ENCODE data around the gene TOP3B.

The TOP3B gene

DNA sequence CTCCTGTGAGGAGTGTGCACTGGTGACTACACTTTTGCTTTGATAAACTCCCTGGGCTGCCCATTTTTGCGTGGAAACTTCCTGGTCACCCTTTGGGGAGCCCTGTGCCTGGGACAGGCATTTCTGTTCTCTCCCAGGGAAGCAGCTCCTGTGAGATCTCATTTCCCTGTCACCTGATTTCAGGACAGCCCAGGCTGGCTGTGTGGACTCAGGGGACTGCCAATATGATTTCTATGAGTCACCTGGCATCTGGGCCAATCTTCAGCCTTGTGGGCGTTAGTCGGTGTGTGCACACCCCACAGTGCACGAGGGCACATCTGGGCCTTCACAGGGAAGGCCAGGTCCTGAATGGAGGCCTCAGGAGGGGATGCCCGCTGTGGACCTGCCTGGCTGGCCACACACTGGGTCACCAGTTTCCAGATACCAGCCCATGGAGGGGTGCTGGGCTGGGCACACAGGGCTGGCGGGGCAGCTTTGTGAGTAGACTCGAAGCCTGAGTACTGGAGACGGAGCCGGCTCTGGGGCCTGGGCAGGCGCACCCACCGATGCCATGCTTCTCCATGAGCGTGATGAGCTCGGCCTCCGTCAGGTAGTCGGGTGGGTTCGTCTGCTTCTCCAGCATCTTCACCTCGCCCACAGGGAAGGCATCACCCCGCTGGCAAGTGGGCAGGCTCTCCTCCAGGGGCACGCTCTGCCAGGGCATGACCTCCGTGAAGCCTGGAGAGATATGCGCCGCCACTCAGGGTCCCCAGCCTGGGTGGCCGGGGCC, 20.5 kb downstream of the TOP3B start:
- no peak for DNase-seq

DNA sequence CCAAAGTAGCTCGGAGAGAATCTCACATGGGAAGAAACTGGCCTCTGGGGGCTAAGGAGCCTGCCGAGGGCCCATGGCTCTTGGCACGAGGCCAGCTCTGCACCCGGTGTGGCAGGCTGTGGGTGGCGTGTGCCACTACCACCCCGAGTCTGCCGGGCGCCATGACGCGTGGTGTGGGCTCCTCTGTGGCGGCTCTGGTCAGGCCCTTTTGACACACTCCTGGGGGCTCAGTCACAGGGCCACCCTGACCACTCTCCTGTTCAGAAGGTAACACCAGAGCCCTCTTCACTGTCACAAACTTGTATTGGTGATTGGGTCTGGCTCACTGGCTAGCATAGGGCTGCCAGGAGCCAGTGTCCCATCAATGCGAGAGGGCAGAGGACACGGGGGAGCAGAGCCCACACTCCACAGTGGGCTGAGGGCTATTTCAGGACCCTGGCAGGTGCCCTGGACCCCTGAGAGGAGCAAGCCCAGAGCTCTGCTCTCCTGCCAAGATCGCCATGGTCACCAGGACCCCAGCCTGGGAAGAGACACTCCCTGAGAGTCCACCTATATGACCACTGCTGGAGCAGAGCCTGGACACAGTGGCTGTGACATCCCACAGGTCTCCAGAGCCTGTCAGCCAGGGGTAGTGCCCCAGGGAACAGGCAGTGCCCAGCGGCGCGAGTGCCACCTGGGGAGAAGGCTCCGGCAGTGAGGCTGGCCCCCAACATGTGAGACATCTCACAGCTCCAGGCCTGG, 21.3 kb downstream of the TOP3B start:
- DNase-seq = no peak

DNA sequence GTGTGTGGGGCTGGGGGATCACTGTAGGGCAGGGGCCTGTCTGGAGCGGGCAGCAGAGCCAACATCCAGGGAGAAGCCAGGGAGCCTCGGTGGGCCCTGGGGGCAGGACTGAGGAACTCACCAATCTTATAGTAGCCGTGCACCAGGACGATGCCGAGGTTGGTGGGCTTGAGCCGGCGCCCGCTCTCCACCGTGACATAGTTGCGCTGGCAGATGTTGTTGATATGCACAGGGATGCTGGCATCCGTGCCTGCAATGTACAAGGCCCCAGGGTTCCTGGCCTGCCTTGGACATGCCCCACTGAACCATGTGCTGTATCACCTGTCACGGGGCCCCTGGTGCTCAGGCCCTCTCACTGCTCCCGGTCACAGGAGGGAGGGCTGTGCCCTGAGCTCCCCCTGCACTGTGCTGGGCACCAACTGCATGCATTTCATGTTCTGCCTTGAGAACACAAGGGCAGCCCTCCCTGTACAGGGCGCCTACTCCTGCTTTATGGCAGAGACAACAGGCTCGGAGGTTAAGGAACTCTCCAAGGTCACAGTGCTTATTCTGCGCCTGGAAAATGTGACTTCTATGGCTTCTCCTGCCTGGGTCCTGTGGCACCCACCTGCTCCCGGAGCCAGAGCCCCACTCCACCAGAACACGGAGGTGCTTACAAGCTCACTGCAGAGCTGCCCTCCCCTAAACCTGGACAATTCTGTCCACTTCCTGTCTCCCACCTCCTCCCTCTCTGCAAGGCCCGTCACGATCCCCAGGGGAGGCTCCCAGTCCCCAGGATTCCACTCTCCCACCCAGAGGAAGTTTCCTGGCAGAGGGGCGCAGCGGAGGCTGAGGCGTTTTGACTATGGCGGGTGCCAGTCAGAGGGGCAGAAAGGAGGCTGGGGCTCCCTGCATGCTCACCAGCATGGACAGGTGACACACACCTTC, 22.1 kb downstream of the TOP3B start:
- DNase-seq = no peak

DNA sequence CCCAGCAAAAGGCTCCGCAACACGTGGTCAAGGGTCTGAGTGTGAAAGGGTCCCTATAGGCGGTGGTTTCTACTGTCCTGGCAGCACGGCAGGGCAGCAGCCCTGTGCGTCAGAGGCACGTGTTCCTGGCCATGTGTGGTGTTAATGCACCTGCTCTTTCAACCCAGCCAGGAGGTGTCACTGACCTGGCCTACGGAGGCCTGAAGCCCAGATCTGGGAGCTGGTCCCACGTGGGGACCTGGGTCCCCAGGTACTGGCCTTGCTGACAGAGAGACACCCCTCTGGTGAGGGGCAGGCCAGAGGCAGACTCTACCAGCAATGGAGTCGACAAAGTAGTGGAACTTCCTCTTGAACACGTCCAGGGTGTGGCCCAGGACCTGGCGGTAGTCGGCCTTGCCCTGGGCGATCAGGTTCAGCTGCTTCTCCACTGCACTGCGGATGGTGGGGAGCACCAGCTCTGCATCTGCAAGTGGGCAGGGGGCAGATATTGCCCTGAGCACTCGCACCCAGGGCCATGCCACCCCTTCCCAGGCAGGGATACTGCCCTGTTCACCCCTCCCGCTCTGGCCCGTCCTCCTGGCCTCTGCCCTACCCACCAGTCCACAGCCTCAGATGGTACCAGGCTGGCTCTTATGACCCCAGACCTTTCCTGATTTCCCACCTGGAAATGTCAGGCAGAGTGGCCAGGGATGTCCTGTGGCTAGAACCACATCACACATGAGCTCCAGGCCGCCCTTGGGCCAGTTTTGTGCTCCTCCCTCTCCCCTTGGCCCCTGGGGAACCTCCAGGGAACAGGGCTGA, 23.1 kb downstream of the TOP3B start:
- no peak for DNase-seq

DNA sequence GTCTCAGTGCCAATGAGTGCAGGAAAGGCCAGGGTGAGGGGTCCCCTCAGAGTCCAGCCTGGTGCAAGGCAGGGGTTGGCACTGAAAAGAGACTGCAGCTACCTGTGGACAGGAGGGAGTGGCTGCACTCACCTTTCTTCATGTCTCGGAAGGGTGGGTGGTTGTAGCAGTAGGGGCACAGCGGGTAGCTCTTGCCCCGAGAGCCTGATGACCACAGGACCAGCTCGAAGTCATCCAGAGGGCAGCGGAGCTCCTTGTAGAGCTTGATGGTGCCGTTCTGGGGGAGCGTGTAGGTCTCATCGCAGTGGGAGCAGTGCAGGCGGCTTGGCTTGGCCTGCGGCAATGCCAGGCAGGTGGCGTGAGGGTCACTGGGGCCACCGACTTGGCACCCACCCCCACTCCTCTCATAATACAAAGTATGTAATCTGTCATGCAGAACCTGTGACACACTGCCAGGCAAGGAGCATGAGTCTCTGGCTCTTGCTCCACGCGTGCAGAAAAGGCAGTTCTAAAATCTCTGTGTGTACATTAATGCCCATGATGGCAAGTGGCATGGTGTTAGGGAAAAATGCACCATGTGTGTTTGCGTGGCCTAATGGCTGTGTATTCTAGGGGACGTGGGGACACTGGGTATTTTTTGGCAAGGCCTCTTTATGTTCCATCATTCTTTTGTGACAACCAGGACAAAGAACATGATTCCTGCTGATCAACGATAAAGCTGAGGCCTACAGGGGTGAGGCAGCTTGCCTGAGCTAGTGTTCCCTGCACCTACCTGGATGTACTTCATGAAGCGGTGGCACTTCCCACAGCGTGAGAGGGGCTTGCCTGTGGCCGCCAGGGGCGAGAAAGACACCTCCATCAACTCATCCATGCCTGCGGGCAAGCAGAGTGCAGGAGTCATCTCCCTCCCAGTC, 24.0 kb downstream of the TOP3B start:
- no peak for DNase-seq

DNA sequence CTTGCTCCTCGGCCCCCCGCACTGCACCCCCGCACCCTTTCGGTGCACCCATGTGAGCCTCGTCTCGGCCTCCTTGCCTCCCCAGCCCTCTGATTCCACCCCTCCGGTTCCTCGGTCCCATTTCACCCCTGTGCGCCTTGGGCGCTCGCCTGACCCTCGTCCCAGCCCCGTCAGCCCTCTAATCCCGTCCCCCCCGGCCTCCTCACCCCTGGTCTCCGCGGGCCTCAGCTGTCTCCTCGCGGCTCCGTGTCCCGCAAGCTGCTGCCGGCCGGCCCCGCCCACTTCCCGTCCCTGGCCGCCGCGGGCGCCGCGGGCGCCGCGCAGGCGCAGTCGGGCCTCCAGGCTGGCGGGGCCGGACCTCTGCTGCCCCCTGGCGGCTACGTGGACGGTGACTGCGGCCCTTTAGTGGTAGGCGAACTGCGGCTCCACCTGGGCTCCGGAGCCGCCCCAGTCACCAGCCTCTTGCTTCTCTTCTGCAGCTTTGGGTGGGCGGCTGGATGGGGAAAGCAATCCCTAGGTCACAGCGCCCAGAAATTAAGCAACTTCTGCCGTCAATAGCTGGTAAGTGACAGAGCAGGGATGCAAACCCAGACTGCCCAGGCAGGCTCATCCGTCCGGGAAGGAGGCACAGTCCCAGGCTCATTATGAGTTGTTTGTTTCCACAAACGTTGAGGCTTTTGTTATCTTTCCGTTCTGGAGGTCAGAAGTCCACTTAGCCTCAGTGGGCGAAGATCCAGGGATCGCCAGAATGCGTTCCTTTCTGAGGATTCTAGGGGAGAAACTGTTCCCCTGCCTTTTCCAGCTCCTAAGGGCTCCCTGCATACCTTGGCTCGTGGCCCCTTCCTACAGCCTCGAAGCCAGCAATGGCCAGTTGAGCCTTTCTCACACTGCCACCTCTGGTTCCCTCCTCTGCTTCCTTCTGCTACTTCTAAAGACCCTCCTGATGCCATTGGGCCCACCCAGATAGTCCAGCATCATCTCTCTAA, 29.7 kb downstream of the TOP3B start, which contains the start of gene PPM1F:
Gene PPM1F (minus strand): TSS at position 263 of the 986 bp plus-strand sequence. CDS start 6,800 bp downstream, outside the sequence.
- DNase-seq = peak; percentile 38

DNA sequence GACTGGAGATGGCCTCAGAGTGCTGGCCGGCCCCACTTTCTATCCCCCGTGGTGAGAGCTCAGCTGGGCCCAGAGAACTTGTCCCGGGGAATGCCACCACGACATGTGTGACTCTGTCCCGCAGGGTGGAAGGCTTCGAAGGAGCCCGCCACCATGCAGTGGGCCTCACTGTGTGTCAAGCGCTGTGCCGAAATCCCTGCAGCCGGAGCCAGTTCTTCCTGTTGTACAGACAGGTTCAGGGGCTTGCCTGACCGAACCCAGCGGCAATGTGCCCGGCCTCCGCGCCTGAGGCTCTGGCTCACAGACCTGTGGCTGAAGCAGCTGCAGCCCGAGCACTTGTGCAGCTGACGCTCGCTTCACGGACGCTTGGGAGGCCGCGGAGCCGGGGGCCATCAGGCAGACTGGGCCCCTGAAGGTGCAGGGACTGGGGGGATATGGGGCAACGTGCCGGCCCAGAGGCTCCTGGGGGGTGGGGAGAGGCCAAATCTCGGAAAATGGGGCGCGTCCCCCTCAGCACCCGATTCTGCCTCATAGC, 30.6 kb downstream of the TOP3B start:
- DNase-seq = no peak

DNA sequence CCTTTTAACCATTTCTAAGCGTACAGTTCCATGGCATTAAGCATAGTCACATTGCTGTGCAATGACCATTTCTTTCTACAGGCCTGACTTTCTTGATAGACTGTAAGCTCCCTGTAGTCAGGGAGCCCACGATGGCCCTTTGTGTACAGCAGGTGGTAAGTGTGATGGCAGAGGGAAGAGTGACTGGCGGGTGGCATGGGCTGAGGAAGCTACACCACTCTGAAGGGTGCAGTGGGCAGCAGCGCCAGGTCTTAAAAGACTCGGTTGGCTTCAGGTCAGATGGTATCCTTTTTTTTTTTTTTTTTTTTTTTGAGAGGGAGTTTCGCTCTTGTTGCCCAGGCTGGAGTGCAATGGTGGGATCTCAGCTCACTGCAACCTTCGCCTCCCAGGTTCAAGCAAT, 31.5 kb downstream of the TOP3B start:
- DNase-seq = no peak

DNA sequence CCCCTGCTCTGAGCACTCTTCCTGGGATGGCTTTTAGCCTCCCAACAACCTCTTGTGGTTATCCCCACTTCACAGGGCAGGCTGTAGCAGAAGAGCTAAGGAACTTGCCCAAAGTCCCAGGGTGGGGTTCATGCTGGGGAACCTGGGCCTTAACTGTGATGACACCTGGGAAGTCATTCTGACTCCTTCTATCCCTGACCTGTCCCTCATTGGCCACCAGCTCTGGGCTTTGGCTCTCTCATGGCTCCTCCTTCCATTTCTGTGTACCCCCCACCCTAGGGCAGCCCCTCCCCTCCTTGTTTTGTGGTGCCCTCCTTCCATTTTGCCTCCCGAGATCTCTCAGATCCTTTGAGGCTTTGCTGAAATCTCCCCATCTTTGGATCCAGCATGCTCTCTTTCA, 32.6 kb downstream of the TOP3B start:
- DNase-seq = no peak

DNA sequence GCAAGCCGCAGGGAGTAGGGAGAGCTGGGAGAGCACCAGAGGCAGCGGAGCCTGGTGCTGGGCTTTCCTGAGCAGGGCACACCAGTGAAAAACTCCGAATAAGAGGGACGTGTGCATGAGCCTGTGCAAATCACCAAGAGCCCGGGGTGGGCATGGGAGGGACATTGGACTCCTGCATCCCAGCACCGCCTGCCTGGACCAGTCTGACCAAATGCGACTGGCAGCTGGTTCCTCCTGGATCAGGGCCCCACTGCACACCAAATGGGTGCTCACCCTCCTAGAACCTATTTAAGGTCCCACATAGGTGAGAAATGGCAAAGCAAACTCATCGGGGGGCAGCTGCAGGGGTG, 33.0 kb downstream of the TOP3B start:
- DNase-seq = no peak

DNA sequence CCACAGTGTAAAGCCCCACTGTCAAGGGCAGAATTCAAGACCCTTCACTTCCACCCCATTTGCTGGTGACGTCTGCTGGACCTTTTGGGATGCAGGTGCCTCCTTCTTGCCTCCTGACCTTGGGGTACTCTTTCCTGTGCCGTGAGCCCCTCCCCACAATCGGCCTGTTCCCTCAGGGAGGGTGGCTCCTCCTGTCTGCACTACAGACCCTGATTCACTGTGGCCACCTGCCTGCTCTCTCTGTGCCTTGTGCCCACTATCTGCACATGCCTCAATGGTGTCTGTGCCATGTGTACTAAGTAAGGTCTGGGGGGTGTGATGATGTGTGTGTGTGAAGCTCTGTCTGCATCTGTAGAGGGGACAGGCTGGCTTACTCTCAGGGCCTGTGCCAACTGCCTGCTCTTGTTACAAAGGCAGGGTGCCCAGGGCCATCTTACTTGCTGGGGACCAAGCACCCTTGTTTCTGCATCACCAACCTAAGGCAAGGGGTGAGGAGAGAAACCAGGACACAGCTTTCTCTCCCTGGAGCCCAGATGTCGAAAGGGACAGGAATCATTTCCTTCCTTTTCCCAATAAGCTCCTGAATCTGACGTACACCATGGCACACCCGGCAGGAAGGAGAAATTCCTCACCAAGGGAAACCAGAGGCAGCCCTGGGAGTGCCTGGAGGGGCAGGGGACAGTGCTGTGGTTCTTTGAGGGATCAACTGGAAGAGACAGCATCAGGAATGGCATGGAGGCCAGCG, 33.6 kb downstream of the TOP3B start:
- no peak for DNase-seq

DNA sequence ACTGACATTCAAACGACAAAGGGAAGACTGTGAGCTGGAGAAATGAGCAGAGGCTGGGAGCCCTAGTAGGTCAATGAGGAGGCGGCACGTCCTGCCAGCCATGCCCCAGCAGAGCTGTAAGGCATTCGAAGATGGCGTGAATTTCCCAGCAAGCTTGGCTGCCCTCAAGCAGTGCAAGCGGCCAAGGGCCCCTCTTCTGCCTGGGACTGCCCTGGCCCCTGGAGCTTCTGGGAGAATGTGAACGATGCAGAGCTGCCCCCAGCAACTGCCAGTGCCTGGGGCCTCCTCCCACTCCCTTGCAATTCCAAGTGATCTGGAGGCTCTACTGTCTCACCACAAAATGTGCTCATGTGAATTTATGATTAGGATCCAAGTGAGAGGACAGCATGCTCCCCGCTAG, 34.2 kb downstream of the TOP3B start:
- no peak for DNase-seq

DNA sequence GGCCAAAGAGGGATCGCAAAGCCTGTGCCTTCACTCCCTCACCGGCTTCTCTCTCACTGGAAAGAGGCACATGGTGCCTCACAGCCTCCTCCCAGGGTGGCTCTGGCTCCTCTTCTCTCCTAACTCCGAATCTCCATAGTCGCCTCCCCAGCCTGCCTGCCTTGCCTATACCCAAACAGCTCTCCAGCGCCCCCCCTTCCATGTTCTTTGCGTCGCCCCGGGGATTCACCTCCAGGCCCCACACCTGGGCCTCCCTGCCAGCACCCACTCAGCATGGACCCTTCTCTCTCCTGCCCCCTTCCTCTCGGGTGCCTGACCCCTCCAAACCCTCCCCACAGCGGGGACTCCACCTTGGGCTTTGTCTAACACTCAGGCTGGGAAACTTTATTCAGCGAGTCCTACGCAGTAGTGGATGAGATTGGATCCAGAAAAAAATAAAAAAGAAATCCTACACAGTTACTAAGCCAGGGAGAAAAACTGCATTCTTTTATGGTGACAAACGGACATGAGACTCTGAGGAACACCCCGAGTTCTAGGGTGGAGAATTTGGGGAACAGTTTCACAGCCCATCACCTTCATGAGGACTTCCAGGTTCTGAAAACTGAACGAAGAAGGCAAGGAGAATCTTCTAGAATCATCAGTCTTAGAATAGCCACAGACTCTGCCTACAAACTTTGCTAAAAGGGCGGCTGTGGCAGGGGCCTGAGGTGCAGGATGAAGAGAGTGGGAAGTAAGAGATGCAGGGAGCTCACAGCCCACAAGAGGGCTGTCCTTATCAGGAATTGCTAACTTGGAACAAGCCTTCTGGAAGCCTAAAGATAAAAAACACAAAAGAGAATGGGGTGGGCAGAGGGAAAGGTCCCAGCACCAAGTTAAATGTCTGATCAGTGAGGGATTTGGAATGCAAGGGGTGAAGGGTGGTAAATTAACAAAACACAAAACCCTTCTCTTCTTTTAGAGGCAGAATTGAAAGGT, 35.3 kb downstream of the TOP3B start:
- no peak for DNase-seq

DNA sequence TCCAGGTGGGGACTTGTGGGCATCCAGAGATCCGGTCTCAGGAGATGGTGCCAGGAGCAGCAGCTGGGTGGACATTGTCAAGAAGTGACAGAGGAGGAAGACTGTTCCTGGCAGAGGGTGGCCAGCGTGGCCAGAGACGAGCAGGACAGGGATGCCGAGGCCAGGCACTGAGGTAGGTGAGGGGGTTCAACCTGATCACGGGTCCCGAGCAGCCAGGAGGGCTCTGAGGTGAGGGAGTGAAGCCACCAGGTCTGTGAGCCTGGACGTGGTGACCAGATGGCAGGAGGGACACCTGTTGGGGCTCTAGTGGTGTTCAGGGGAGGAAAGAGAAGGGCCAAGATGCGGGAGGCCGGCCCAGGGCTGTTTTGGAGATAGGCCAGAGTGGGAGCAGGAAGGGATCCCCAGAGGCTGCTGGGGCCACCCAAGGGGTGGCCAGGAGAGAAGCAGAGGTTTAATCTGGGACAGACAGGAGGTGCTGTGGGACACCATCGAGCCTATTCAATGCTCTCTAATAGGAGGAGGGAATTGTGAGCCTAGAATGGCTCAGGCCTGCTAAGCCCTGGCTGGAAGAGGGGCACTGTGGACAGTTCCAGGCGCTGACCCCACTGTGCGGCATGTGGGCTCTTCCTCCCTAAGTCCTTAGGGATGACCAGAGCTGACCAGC, 36.2 kb downstream of the TOP3B start:
- DNase-seq = no peak

DNA sequence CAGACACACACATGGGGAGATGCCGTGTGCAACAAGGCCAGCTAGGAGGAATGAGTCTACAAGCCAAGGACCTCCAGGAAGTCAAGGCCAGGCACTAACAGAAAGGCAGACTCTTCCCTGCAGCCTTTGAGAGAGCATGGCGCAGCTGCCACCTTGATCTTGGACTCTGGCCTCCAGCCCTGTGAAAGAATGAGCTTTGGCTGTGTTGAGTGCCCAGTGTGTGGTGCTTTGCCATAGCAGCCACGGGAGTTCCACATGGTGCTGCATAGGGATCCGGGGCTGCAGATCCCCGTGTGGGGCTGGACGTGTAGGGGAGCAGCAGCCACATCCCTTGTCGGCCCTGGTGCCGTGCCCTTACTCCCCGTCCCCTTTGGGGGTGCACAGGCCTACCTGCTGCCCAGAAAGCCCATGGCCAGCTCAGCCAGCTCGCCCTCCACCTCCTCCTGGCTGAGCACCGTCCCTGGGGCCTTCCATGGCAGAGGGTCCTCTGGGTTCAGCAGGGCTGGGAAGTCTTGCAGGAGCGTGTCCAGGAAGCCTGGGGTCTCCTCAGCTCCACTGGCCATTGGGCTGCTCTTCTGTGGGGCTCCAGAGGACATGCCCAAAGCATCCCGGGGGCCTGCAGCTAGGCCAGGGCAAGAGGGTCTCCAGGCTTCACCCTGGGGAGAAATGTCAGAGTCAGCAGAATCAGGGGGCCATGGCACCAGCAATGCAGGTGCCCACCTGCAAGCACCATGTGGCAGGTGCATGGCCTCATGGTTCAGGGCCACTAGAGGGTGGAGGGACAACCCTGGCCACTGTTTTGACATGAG, 36.9 kb downstream of the TOP3B start:
- DNase-seq = no peak

DNA sequence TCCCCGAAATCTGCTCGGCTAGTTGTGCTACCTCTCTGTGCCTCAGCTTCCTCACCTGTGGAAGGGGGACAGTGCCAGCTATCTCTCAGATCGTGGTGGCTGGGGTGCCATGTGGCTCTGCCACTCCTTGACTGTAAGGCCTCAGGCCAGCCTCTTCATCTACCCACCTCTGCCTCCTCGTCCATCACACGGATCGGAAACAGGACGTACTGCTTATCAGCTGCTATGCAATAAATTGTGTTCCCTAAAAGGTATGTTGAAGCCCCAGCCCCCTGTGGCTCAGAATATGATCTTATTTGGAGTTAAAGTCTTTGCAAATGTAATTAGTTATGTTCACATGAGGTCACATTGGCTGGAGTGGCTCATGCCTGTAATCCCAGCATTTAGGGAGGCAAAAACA, 37.7 kb downstream of the TOP3B start:
- DNase-seq = no peak
